Measurements from ENCODE around the gene FBXL7.

Gene FBXL7

GRCh38 chr5:15889001-15889400, 389.0 kb downstream of the FBXL7 start:
- TF ChIP-seq ZFP3 (CRISPR knock-in tag; IDR thresholded peaks at IDR 0.05), result no peak
- no peak for TF ChIP-seq ARNTL (CRISPR knock-in tag; IDR thresholded peaks at IDR 0.05; ENCODE audit: borderline replicate concordance, low read depth)
- TF ChIP-seq ZC3H10 (CRISPR knock-in tag; IDR thresholded peaks at IDR 0.05), result no peak
- TF ChIP-seq BACH2 (CRISPR knock-in tag; IDR thresholded peaks at IDR 0.05; ENCODE audit: borderline replicate concordance), result no peak
- TF ChIP-seq, protein P1, sequence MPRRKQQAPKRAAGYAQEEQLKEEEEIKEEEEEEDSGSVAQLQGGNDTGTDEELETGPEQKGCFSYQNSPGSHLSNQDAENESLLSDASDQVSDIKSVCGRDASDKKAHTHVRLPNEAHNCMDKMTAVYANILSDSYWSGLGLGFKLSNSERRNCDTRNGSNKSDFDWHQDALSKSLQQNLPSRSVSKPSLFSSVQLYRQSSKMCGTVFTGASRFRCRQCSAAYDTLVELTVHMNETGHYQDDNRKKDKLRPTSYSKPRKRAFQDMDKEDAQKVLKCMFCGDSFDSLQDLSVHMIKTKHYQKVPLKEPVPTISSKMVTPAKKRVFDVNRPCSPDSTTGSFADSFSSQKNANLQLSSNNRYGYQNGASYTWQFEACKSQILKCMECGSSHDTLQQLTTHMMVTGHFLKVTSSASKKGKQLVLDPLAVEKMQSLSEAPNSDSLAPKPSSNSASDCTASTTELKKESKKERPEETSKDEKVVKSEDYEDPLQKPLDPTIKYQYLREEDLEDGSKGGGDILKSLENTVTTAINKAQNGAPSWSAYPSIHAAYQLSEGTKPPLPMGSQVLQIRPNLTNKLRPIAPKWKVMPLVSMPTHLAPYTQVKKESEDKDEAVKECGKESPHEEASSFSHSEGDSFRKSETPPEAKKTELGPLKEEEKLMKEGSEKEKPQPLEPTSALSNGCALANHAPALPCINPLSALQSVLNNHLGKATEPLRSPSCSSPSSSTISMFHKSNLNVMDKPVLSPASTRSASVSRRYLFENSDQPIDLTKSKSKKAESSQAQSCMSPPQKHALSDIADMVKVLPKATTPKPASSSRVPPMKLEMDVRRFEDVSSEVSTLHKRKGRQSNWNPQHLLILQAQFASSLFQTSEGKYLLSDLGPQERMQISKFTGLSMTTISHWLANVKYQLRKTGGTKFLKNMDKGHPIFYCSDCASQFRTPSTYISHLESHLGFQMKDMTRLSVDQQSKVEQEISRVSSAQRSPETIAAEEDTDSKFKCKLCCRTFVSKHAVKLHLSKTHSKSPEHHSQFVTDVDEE (CRISPR knock-in tag; IDR thresholded peaks at IDR 0.05), result no peak
- TF ChIP-seq, protein P2, sequence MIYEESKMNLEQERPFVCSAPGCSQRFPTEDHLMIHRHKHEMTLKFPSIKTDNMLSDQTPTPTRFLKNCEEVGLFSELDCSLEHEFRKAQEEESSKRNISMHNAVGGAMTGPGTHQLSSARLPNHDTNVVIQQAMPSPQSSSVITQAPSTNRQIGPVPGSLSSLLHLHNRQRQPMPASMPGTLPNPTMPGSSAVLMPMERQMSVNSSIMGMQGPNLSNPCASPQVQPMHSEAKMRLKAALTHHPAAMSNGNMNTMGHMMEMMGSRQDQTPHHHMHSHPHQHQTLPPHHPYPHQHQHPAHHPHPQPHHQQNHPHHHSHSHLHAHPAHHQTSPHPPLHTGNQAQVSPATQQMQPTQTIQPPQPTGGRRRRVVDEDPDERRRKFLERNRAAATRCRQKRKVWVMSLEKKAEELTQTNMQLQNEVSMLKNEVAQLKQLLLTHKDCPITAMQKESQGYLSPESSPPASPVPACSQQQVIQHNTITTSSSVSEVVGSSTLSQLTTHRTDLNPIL (CRISPR knock-in tag; IDR thresholded peaks at IDR 0.05; ENCODE audit: low read depth), result no peak
- no peak for TF ChIP-seq CSRNP3 (CRISPR knock-in tag; IDR thresholded peaks at IDR 0.05)
- TF ChIP-seq RARB (CRISPR knock-in tag; IDR thresholded peaks at IDR 0.05), result no peak
- TF ChIP-seq, protein P3, sequence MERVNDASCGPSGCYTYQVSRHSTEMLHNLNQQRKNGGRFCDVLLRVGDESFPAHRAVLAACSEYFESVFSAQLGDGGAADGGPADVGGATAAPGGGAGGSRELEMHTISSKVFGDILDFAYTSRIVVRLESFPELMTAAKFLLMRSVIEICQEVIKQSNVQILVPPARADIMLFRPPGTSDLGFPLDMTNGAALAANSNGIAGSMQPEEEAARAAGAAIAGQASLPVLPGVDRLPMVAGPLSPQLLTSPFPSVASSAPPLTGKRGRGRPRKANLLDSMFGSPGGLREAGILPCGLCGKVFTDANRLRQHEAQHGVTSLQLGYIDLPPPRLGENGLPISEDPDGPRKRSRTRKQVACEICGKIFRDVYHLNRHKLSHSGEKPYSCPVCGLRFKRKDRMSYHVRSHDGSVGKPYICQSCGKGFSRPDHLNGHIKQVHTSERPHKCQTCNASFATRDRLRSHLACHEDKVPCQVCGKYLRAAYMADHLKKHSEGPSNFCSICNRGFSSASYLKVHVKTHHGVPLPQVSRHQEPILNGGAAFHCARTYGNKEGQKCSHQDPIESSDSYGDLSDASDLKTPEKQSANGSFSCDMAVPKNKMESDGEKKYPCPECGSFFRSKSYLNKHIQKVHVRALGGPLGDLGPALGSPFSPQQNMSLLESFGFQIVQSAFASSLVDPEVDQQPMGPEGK (CRISPR knock-in tag; IDR thresholded peaks at IDR 0.05; ENCODE audit: borderline replicate concordance), result no peak
- no peak for TF ChIP-seq ZNF70 (CRISPR knock-in tag; IDR thresholded peaks at IDR 0.05)
- no peak for TF ChIP-seq ZFP30 (CRISPR knock-in tag; IDR thresholded peaks at IDR 0.05)
- no peak for TF ChIP-seq ZNF8 (CRISPR knock-in tag; IDR thresholded peaks at IDR 0.05)
- TF ChIP-seq ISL1 (CRISPR knock-in tag; IDR thresholded peaks at IDR 0.05), result no peak
- TF ChIP-seq CSDC2 (CRISPR knock-in tag; IDR thresholded peaks at IDR 0.05), result no peak
- no peak for TF ChIP-seq TCF4 (CRISPR knock-in tag; IDR thresholded peaks at IDR 0.05; ENCODE audit: borderline replicate concordance)
- TF ChIP-seq ESRRG (CRISPR knock-in tag; IDR thresholded peaks at IDR 0.05), result no peak
- TF ChIP-seq GLIS3 (CRISPR knock-in tag; IDR thresholded peaks at IDR 0.05), result no peak
- no peak for ATAC-seq

- no peak for TF ChIP-seq POU6F1 (CRISPR knock-in tag; IDR thresholded peaks at IDR 0.05; ENCODE audit: borderline replicate concordance, low read depth)
- TF ChIP-seq TCF4 (CRISPR knock-in tag; IDR thresholded peaks at IDR 0.05; ENCODE audit: borderline replicate concordance), result no peak
- no peak for TF ChIP-seq PPARA (CRISPR knock-in tag; IDR thresholded peaks at IDR 0.05; ENCODE audit: borderline replicate concordance)
- TF ChIP-seq ZFP30 (CRISPR knock-in tag; IDR thresholded peaks at IDR 0.05), result no peak
- TF ChIP-seq ISL1 (CRISPR knock-in tag; IDR thresholded peaks at IDR 0.05), result no peak
- TF ChIP-seq ZNF70 (CRISPR knock-in tag; IDR thresholded peaks at IDR 0.05), result no peak
- no peak for TF ChIP-seq ARNTL (CRISPR knock-in tag; IDR thresholded peaks at IDR 0.05; ENCODE audit: borderline replicate concordance, low read depth)
- no peak for TF ChIP-seq BACH2 (CRISPR knock-in tag; IDR thresholded peaks at IDR 0.05; ENCODE audit: borderline replicate concordance)
- TF ChIP-seq CSDC2 (CRISPR knock-in tag; IDR thresholded peaks at IDR 0.05), result no peak
- TF ChIP-seq, protein P3 (CRISPR knock-in tag; IDR thresholded peaks at IDR 0.05; ENCODE audit: borderline replicate concordance), result no peak
- no peak for TF ChIP-seq ZNF8 (CRISPR knock-in tag; IDR thresholded peaks at IDR 0.05)
- TF ChIP-seq, protein P2 (CRISPR knock-in tag; IDR thresholded peaks at IDR 0.05; ENCODE audit: low read depth), result no peak
- no peak for TF ChIP-seq CSRNP3 (CRISPR knock-in tag; IDR thresholded peaks at IDR 0.05)
- TF ChIP-seq SNAI2 (CRISPR knock-in tag; IDR thresholded peaks at IDR 0.05), result no peak
- TF ChIP-seq ESRRG (CRISPR knock-in tag; IDR thresholded peaks at IDR 0.05), result no peak
- TF ChIP-seq ZC3H10 (CRISPR knock-in tag; IDR thresholded peaks at IDR 0.05), result no peak
- TF ChIP-seq, protein P1 (CRISPR knock-in tag; IDR thresholded peaks at IDR 0.05), result no peak
- no peak for ATAC-seq
These were observed 393.9 kb downstream of the FBXL7 start for GRCh38 chr5:15893866-15894265.
